Mesodermal cell (in vitro differentiated cells): Measurements from ENCODE around the gene TUBA4B.

Source experiments
- H3K27ac ChIP-seq: 2 replicates; pipeline ENCODE4 v1.7.0; 2013; ENCODE audit warnings: mild to moderate bottlenecking, low read depth, low read length, moderate library complexity; ENCODE audit not compliant: severe bottlenecking
- H3K36me3 ChIP-seq: 2 replicates; pipeline ENCODE4 v1.7.1; 2013; ENCODE audit warnings: mild to moderate bottlenecking, low read length, moderate library complexity; ENCODE audit not compliant: control insufficient read depth, insufficient read depth
- H3K4me1 ChIP-seq: one replicate; pipeline ENCODE4 v1.7.1; 2013; ENCODE audit warnings: mild to moderate bottlenecking, low read length; ENCODE audit not compliant: insufficient read depth, control insufficient read depth, poor library complexity, severe bottlenecking
- H3K4me3 ChIP-seq: 2 replicates; pipeline ENCODE4 v1.7.0; 2013; ENCODE audit warnings: low read length, control low read depth, mild to moderate bottlenecking; ENCODE audit not compliant: insufficient read depth, poor library complexity, severe bottlenecking; ENCODE audit errors: extremely low read depth
- H3K9me3 ChIP-seq: 2 replicates; pipeline ENCODE4 v1.7.1; 2013; ENCODE audit warnings: mild to moderate bottlenecking, low read length, moderate library complexity; ENCODE audit not compliant: control insufficient read depth
- WGBS, 2 experiments: methylation state at CpG; one replicate each; pipeline ENCODE4 v1.1.5; 2013; ENCODE audit warnings: missing lambda C conversion rate in 2 of 2; ENCODE audit not compliant: insufficient coverage in 2 of 2; 5-methylcytosine and 5-hydroxymethylcytosine counted together

The TUBA4B gene

GRCh38 chr2:219219784-219220532 lies 33.1 kb upstream of the TUBA4B start:
- Histone ChIP-seq H3K36me3 (peaks cover 58% of the 10 kb centered on the region), H3K4me3 (no peak overlapping the region), H3K27ac (no peak overlapping the region), H3K4me1 (peaks cover 7% of the 10 kb centered on the region), H3K9me3 (no peaks in the 10 kb centered on the region)
- WGBS, 2 experiments = 94 to 98% methylated on average over 14 to 15 of the region's 18 CpGs

GRCh38 chr2:219220652-219221402 lies 32.2 kb upstream of the TUBA4B start:
- Histone ChIP-seq H3K9me3 (no peaks in the 10 kb centered on the region), H3K36me3 (peaks cover 60% of the 10 kb centered on the region), H3K27ac (no peak overlapping the region), H3K4me3 (no peak overlapping the region), H3K4me1 (peaks cover 7% of the 10 kb centered on the region)
- WGBS, 2 experiments = 96 to 100% methylated on average over 5 to 13 of the region's 19 CpGs

DNA sequence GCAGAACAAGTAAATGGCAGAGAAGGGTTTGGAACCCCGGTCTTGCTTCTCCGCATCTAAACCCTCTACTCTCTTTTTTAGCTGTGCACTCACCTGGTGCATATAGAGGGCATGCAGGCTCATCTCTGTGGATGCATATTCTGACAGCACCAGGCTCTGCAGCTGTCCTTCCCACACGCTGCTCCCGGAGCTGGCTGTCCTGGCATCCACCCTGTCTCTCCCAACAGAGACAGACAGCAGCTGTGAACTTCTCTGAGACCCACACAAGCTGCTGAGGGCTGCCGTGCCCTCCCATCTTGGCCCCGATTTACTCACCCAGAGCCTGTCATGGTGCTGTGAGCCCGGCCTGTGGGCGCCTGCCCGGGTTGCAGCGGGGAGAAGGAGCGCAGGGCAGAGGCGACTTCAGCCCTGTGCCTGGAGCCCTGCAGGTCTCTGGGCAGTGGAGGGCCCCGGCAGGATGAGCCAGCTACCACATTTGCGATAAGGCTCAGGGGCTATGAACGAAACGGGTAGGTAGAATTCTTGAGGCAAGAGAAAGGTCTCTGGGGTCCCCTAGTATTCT lies 31.0 kb upstream of the TUBA4B start:
- Histone ChIP-seq H3K9me3 (no peaks in the 10 kb centered on the region), H3K27ac (no peak overlapping the region), H3K4me1 (peaks cover 7% of the 10 kb centered on the region), H3K4me3 (no peak overlapping the region), H3K36me3 (peaks cover 71% of the 10 kb centered on the region)
- WGBS, 2 experiments = 95 to 97% methylated on average over 13 to 15 of the region's 16 CpGs

DNA sequence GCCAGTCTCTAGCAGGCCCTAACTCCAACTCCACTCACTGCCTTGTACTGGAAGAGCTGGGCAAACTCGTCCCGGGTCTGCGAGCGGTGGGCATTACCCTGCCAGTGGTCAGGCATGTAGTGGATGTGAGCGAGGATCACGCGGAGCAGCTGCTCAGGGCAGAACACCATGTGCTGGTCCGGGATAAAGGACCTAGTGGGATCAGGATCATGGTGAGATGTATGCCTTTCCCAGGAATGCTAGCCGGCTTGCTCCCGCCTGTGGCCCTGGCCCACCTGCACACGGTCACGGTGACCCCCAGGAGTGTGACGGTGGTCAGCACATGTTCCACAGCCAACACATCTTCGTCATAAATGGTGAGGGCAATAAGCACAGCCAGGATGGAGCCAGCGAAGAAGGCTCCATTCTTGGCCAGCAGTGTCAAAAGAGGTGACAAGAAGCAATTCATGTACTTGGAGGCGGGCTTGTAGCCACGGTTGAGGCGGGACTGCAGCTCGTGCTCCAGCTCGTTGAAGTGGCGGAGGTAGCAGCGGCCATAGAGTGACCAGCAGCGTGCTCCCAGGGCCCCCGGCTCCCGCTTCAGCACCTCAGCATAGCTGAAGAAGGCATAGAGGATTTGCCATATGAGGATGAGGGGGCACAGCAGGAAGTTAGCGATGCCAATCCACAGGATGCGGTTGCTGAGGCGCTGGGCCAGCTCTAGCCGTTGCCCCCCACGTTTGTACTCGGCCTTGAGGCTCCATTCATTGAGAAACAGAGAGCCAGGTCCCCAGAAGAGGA lies 29.0 kb upstream of the TUBA4B start:
- H3K27ac ChIP-seq = no peak overlapping the region
- peaks cover 16% of the 10 kb centered on the region for H3K4me1 ChIP-seq
- 95 to 97% methylated on average over 24 to 30 of the region's 31 CpGs for WGBS, 2 experiments
- H3K9me3 ChIP-seq = no peaks in the 10 kb centered on the region
- H3K4me3 ChIP-seq = no peak overlapping the region
- peaks cover 82% of the 10 kb centered on the region for H3K36me3 ChIP-seq

- WGBS, 2 experiments = 93 to 95% methylated on average over 3 of the region's 3 CpGs
- Histone ChIP-seq H3K27ac (no peak overlapping the region), H3K4me1 (peaks cover 14% of the 10 kb centered on the region), H3K36me3 (peaks cover 75% of the 10 kb centered on the region), H3K4me3 (no peak overlapping the region), H3K9me3 (no peaks in the 10 kb centered on the region)
These were observed 27.7 kb upstream of the TUBA4B start for GRCh38 chr2:219225350-219225749.

DNA sequence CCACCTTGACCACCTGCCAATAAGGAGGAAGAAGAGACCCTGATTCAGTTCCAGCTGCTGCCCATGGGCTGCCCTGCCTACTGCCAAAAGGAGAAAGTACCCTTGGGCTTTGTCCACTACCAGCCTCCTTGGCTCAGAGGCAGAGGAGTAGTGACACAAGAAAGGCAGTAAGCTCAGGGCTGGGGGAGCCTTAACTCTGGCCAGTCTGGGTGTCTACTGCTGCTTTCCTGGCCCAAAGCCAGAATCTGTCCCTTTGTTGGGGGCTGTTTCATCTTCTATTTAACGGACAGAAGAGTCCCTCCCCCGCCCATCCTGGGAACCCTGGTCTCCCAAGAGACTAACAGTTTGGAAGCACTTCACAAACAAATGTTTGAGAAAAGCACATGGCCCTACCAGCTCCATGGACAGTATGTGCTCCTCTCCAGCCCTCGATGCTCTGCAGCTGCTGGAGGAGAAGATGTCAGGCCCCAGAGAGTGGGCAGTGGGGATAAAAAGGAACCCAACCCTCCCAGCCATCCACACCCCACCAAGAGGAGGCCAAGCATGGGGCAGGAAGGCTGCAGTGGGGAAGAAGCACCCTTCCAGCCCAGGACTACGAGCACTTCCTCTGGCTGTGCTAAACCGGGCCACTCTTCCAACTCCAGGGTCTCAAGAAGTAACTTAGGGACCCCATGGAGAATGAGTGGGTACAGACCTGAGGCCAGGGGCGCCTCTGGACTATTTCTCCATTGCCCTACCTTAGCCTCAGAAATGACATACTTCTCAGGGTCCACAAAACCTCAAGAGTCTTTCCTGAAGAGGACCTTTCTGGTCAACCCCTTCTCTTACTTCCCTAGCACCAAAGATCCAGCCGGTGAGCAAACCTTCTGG lies 24.8 kb upstream of the TUBA4B start:
- H3K27ac ChIP-seq = peak overlapping the region; percentile 94

DNA sequence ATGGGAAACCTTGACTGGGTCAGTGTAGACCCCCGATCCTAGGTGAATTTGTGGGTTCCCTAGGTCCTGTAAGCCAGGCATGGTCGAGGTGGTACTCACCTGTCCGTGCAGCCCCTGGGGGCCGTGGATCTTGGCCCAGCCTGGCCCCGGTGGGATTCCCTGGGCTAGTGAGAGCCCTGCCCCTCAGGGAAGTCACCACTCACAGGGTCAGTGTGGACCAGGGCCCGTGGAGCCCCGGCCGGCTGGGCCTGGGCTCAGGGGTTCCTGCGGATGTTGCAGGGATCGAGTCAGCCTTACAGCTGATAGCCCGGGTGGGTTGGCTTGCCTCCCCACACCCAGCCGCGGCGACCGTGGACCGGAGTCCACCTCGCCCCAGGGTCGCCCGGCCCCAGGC lies 24.1 kb upstream of the TUBA4B start:
- 2 to 5% methylated on average over 15 to 18 of the region's 19 CpGs for WGBS, 2 experiments

More for the DNA sequence above, 24.8 kb upstream of the TUBA4B start:
- Histone ChIP-seq H3K4me1 (peaks cover 14% of the 10 kb centered on the region), H3K9me3 (no peaks in the 10 kb centered on the region), H3K4me3 (peak overlapping the region; percentile 86), H3K36me3 (peaks cover 69% of the 10 kb centered on the region)
- WGBS, 2 experiments = 79 to 89% methylated on average over 3 to 5 of the region's 7 CpGs

DNA sequence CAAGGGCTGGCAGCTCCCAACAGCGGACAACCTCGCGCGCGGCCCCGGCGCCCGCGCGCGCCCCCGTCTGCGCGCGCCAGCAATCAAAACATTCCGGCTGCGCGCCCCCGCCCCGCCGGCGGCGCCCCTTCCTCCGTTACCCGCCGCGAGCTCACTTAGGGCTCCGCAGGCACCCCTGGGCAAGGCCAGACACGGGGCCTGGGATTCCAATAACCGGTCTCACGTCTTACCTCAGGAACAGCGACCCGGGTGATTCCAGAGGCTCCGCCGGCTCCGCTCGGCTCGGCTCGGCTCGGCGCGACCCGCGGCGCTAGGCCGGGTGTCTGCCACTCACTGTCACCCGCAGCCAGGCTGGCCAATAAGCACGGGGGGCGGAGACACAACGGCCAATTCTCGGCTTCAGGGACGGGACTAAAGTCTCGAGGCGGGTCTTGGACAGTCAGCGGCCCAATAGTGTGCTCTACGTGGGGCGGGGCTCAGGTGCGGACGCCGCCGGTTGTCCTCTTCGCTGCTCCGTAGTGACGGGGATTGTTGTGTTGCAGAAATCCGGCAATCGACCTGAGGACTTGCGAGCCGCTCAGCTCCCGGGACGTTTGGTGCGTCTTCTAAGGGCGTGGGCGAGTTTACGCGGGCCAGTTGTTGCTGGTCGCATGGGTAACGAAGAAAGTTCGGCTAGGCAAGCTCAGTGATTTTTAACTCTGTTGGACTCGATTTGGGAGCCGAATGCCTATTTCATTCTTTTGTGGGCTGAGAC lies 23.6 kb upstream of the TUBA4B start, which contains the start of the genes ANKZF1 and ATG9A:
Gene ANKZF1, plus strand, starts transcription at position 502 of the 754 bp plus-strand sequence. CDS start 452 bp downstream, outside the sequence.
Gene ATG9A, minus strand, starts transcription at position 332 of the 754 bp plus-strand sequence. CDS start 1,612 bp downstream, outside the sequence.
- peaks cover 69% of the 10 kb centered on the region for H3K36me3 ChIP-seq

More for the DNA sequence above, 24.1 kb upstream of the TUBA4B start:
- H3K9me3 ChIP-seq = no peaks in the 10 kb centered on the region
- peaks cover 14% of the 10 kb centered on the region for H3K4me1 ChIP-seq
- peak overlapping the region; percentile 86 for H3K4me3 ChIP-seq
- peaks cover 69% of the 10 kb centered on the region for H3K36me3 ChIP-seq
- H3K27ac ChIP-seq = peak overlapping the region; percentile 94

GRCh38 chr2:219230059-219230540 lies 22.9 kb upstream of the TUBA4B start:
- peaks cover 69% of the 10 kb centered on the region for H3K36me3 ChIP-seq
- no peaks in the 10 kb centered on the region for H3K9me3 ChIP-seq
- peak overlapping the region; percentile 86 for H3K4me3 ChIP-seq
- WGBS, 2 experiments = 0% methylated on average over 24 of the region's 24 CpGs
- peak overlapping the region; percentile 94 for H3K27ac ChIP-seq
- peaks cover 14% of the 10 kb centered on the region for H3K4me1 ChIP-seq

More for the DNA sequence above, 23.6 kb upstream of the TUBA4B start, which contains the start of the genes ANKZF1 and ATG9A:
- H3K4me1 ChIP-seq = peaks cover 14% of the 10 kb centered on the region
- H3K9me3 ChIP-seq = no peaks in the 10 kb centered on the region
- peak within 1 kb of the TSS; percentile 86 for H3K4me3 ChIP-seq
- peak within 1 kb of the TSS; percentile 94 for H3K27ac ChIP-seq
- 0 to 1% methylated on average over 68 to 77 of the region's 80 CpGs for WGBS, 2 experiments
